Mucosa of stomach (tissue), 1 donor: ENCODE data around the gene AKAP14.
"Not testable (repeated sequence)": the region's sequence is repeated elsewhere in the genome, so short reads cannot be mapped to it uniquely, and the experiment has no call there.

Experiments used
- H3K27me3 ChIP-seq: one replicate; pipeline ENCODE4 v1.7.0; 2013; ENCODE audit warnings: mild to moderate bottlenecking, low read length; ENCODE audit not compliant: control insufficient read depth, insufficient read depth
- H3K36me3 ChIP-seq: one replicate; pipeline ENCODE4 v1.7.0; 2013; ENCODE audit warnings: low read length; ENCODE audit not compliant: control insufficient read depth, insufficient read depth
- H3K4me1 ChIP-seq: one replicate; pipeline ENCODE4 v1.7.0; 2013; ENCODE audit warnings: mild to moderate bottlenecking, low read length; ENCODE audit not compliant: control insufficient read depth, insufficient read depth
- H3K4me3 ChIP-seq: one replicate; pipeline ENCODE4 v1.7.0; 2013; ENCODE audit warnings: low read length
- H3K9ac ChIP-seq: one replicate; pipeline ENCODE4 v1.7.0; 2013; ENCODE audit warnings: mild to moderate bottlenecking, low read length, moderate library complexity
- H3K9me3 ChIP-seq: one replicate; pipeline ENCODE4 v1.7.0; 2013; ENCODE audit warnings: mild to moderate bottlenecking, low read length, moderate library complexity; ENCODE audit not compliant: control insufficient read depth
- donor health status: Pancreatic carcinoma.

The AKAP14 gene

DNA sequence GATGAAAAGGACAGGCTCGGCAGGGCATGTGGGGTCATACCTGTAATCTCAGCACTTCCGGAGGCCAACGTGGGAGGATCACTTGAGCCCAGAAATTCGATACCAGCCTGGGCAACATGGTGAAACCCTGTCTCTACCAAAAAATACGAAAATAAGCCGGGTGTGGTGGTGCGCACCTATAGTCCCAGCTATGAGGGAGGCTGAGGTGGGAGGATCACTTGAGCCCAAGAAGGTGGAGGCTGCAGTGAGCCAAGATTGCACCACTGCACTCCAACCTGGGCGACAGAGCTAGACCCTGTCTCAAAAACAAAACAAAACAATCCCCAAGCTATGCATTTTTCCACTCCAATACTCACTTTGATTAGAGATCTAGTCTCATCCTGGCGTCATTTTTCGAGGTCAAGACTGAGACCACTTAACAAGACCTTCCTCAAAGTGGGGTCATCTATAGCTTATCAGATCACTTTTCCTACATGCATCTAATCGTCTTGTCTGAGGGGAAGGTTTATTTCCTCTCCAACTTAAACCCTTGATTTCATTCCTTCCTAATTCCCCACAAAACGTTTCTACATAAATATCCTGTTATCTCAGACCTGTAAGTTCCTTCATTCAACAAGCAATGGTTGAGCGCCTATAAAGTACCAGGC, 46.6 kb downstream of the AKAP14 start:
- Histone ChIP-seq H3K4me1 (peaks cover 5% of the 10 kb centered on the region), H3K36me3 (no peaks in the 10 kb centered on the region), H3K4me3 (peak overlapping the region; percentile 63), H3K9ac (peak overlapping the region; percentile 80), H3K27me3 (no peaks in the 10 kb centered on the region), H3K9me3 (no peaks in the 10 kb centered on the region)

DNA sequence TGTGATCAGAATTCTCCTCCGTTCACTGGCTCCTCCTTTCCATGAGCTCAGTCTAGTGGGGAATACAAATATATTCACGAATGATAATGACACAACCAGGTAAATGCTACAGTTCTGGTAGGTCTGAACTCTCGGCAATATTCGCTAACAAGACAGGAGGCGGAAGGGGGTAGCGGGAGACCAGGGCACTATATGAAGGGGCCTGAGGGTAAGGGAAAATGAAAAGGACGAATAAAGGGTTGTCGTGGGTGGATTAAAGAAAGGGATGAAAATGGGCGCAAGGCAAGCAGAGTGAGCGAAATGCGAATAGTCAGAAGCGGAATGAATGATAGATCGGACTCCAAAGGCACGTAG, 47.1 kb downstream of the AKAP14 start:
- H3K4me3 ChIP-seq: peak overlapping the region; percentile 63
- H3K9me3 ChIP-seq: no peaks in the 10 kb centered on the region
- peak overlapping the region; percentile 80 for H3K9ac ChIP-seq
- no peaks in the 10 kb centered on the region for H3K36me3 ChIP-seq
- H3K4me1 ChIP-seq: peaks cover 5% of the 10 kb centered on the region
- H3K27me3 ChIP-seq: no peaks in the 10 kb centered on the region

- H3K36me3 ChIP-seq: no peaks in the 10 kb centered on the region
- H3K4me1 ChIP-seq: peaks cover 5% of the 10 kb centered on the region
- H3K9ac ChIP-seq: peak within 1 kb of the TSS; percentile 80
- no peaks in the 10 kb centered on the region for H3K27me3 ChIP-seq
- peak within 1 kb of the TSS; percentile 63 for H3K4me3 ChIP-seq
- no peaks in the 10 kb centered on the region for H3K9me3 ChIP-seq
Observed at GRCh38 chrX:119943185-119943988, 47.7 kb downstream of the AKAP14 start, which contains the start of gene NKAP. TSS of gene NKAP (minus strand) at chrX:119943751. CDS start at chrX:119943605, 146 bp downstream.

DNA sequence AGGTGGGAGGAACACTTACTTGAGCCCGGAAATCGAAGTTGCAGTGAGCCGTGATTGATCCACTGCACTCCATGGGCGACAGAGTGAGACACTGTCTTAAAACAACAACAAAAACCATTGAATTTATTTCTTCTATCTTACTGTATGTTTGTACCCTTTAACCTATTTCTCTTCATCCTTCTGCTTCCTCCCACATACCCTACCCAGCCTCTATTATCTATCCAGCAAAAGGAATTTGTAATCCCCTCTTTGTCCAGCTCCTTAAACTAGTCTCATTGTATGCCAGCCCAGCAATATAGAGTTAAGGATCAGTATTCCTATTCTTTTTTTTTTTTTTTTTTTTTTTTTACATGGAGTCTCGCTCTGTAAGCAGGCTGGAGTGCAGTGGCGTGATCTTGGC, 49.8 kb downstream of the AKAP14 start:
- Histone ChIP-seq H3K4me1 (peaks cover 5% of the 10 kb centered on the region), H3K36me3 (no peaks in the 10 kb centered on the region), H3K4me3 (no peak overlapping the region), H3K27me3 (no peaks in the 10 kb centered on the region), H3K9me3 (no peaks in the 10 kb centered on the region), H3K9ac (no peak overlapping the region)

DNA sequence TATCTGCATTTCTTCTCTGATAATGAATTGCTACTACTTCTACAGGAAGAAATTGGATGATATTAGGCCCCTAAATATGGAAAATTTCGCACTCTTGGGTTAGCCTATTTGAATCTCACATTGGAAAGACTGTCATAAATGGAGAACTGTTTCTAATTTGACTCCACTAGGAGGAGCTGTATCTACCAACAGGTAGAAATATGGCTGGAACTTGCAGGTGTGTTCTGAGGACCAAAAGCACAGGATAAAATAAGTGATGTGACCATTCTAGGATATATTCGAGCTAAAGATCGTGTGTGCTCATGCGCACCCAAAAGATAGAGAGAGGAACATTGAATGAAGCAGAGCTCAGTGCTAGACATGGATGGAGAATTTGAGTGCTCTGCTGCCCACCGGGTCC, 52.7 kb downstream of the AKAP14 start:
- no peaks in the 10 kb centered on the region for H3K27me3 ChIP-seq

DNA sequence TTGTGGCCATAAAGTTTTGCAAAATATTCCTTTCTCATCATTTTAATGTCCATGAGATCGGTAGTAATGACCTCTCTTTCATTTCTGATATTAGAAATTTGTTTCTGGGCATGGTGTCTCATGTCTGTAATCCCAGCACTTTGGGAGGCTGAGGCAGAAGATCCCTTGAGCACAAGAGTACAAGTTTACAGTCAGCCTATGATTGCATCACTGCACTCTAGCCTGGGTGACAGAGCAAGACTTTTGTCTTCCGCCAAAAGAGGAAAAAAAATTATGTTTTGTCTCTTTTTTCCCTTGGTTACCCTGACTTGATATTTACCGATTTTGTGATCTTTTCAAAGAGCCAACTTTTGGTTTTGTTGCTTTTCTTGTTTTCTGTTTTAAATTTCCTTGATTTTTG, 58.7 kb downstream of the AKAP14 start:
- H3K9ac ChIP-seq: no peak overlapping the region
- H3K9me3 ChIP-seq: no peaks in the 10 kb centered on the region
- no peaks in the 10 kb centered on the region for H3K36me3 ChIP-seq
- H3K27me3 ChIP-seq: no peaks in the 10 kb centered on the region
- no peak overlapping the region for H3K4me3 ChIP-seq
- no peaks in the 10 kb centered on the region for H3K4me1 ChIP-seq

More for the DNA sequence above, 52.7 kb downstream of the AKAP14 start:
- Histone ChIP-seq H3K9ac (no peak overlapping the region), H3K4me3 (no peak overlapping the region), H3K4me1 (no peaks in the 10 kb centered on the region), H3K36me3 (no peaks in the 10 kb centered on the region), H3K9me3 (no peaks in the 10 kb centered on the region)

GRCh38 chrX:119955807-119956570, 60.3 kb downstream of the AKAP14 start:
- not testable (repeated sequence) for H3K27me3 ChIP-seq

DNA sequence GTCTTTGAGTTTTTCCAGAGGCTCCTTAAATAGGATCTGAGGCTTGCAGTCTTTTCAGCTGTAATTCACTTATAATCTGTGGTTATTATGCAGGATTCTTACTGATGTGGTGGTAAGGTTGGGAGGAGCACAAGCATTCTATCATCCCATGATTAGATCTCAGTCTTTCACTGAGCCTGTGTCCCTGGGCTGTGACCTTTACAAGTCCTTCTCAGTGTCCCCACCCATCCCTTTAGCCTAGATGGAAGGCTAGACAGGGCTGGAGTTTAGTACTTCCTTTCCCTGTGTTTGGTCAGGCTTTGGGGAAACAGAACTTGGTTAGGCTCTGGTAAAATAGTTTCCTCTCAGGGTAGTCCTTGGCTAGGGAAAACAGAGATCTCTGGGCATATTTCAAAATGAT, 64.9 kb downstream of the AKAP14 start:
- H3K27me3 ChIP-seq: no peaks in the 10 kb centered on the region
- H3K4me3 ChIP-seq: no peak overlapping the region
- H3K9me3 ChIP-seq: no peaks in the 10 kb centered on the region
- H3K9ac ChIP-seq: no peak overlapping the region
- no peaks in the 10 kb centered on the region for H3K4me1 ChIP-seq
- H3K36me3 ChIP-seq: no peaks in the 10 kb centered on the region

More at GRCh38 chrX:119955807-119956570, 60.3 kb downstream of the AKAP14 start:
- H3K9me3 ChIP-seq, H3K36me3 ChIP-seq, H3K9ac ChIP-seq, H3K4me1 ChIP-seq, H3K4me3 ChIP-seq: not testable (repeated sequence)

DNA sequence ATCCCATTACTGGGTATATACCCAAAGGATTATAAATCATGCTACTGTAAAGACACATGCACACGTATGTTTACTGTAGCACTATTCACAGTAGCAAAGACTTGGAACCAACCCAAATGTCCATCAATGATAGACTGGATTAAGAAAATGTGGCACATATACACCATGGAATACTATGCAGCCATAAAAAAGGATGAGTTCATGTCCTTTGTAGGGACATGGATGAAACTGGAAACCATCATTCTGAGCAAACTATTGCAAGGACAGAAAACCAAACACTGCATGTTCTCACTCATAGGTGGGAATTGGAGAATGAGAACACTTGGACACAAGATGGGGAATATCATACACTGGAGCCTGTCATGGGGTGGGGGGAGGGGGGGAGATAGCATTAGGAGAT, 71.1 kb downstream of the AKAP14 start:
- not testable (repeated sequence) for H3K9me3 ChIP-seq, H3K9ac ChIP-seq, H3K27me3 ChIP-seq, H3K4me1 ChIP-seq, H3K36me3 ChIP-seq, H3K4me3 ChIP-seq
